SK-N-SH (cell line): Measurements from ENCODE around the gene CDH13.

Experiments
- CTCF ChIP-seq: fragments of 200-600 bp; sonication (generic); IDR thresholded peaks from 2 replicates; pipeline ENCODE4 v1.6.1; 2017; ENCODE audit warnings: antibody characterized with exemption, mild to moderate bottlenecking, moderate library complexity
- EP300 ChIP-seq, 2 experiments: IDR thresholded peaks; 2 replicates each; pipeline versions ENCODE4 v1.4.0 to v1.6.1; 2012; ENCODE audit warnings: borderline replicate concordance in 1 of 2, low read depth in 1 of 2, low read length in 1 of 2
- EZH2phosphoT487 ChIP-seq: fragments of 200-600 bp; sonication (generic); IDR thresholded peaks from 2 replicates; pipeline ENCODE4 v1.6.1; 2017; ENCODE audit warnings: low read depth, mixed run types, mild to moderate bottlenecking, antibody characterized with exemption, moderate library complexity, borderline replicate concordance
- FOXM1 ChIP-seq: IDR thresholded peaks from 2 replicates; pipeline ENCODE4 v1.4.0; 2012; ENCODE audit warnings: low read depth, mild to moderate bottlenecking
- PBX3 ChIP-seq: IDR thresholded peaks from 2 replicates; pipeline ENCODE4; 2012
- POLR2AphosphoS5 ChIP-seq: IDR thresholded peaks from 2 replicates; pipeline ENCODE4 v1.6.1; 2012; ENCODE audit warnings: low read depth, low read length
- RFX5 ChIP-seq: IDR thresholded peaks from 2 replicates; pipeline ENCODE4 v1.6.1; 2012; ENCODE audit warnings: mild to moderate bottlenecking, improper control_type of control experiment, low read length
- USF2 ChIP-seq: fragments of 150-350 bp; IDR thresholded peaks from 2 replicates; pipeline ENCODE4 v1.6.1; 2017; ENCODE audit warnings: antibody characterized with exemption, low read length, low read depth, borderline replicate concordance
- YY1 ChIP-seq: IDR thresholded peaks from 2 replicates; pipeline ENCODE4 v1.4.0; 2012; ENCODE audit warnings: low read depth, mild to moderate bottlenecking

GRCh38 chr16:82987767-82988166 is 361.0 kb downstream of the CDH13 start:
- no peak for TF ChIP-seq CTCF
- no peak for TF ChIP-seq EZH2phosphoT487
- TF ChIP-seq RFX5, result no peak
- TF ChIP-seq FOXM1, result no peak
- TF ChIP-seq YY1, result no peak
- no peak for TF ChIP-seq PBX3
- no peak for TF ChIP-seq EP300 (IDR thresholded peaks at IDR 0.05; ENCODE audit: borderline replicate concordance in 1 of 2, low read depth in 1 of 2, low read length in 1 of 2)
- TF ChIP-seq POLR2AphosphoS5, result no peak
- TF ChIP-seq USF2, result no peak
